ENCODE results near the gene LRGUK.

LRGUK gene

GRCh38 chr7:134312717-134313116 is 185.6 kb downstream of the LRGUK start:
- DNase-seq, result no peak

GRCh38 chr7:134313543-134313942 is 186.4 kb downstream of the LRGUK start:
- no peak for DNase-seq

Measured in DMS 273 treated with DMSO at 0.1 percent for 48 hours (cell line).